A673 (cell line): ENCODE data around the gene HSPG2.

Source experiments
- CTCF ChIP-seq: fragments of 300-800, 200-600 bp; sonication (generic); conservative IDR thresholded peaks from 2 replicates; pipeline ENCODE4 v1.5.1; 2017; ENCODE audit warnings: low read depth, mild to moderate bottlenecking, antibody characterized with exemption, low read length, moderate library complexity, mixed read lengths
- EZH2 ChIP-seq: fragments of 200-600 bp; sonication (generic); IDR thresholded peaks from 2 replicates; pipeline ENCODE4 v1.6.1; 2017; ENCODE audit warnings: borderline replicate concordance, low read depth, mild to moderate bottlenecking, mixed read lengths, antibody characterized with exemption, low read length; ENCODE audit not compliant: poor library complexity, severe bottlenecking

- TF ChIP-seq CTCF = no peak
- TF ChIP-seq EZH2 = no peak
These were observed 155.2 kb downstream of the HSPG2 start for GRCh38 chr1:21781815-21782348.
